Measurements from ENCODE around the gene CCDC180. TPM values are rescaled to one million over a fixed set of nuclear protein-coding genes. Genes with fewer than 3 reads are reported as not detected.
"Not testable (repeated sequence)": the region's sequence is repeated elsewhere in the genome, so short reads cannot be mapped to it uniquely, and the experiment has no call there.

The CCDC180 gene
- total RNA-seq, 1 experiment from 2014 or later = 0.34 TPM

DNA sequence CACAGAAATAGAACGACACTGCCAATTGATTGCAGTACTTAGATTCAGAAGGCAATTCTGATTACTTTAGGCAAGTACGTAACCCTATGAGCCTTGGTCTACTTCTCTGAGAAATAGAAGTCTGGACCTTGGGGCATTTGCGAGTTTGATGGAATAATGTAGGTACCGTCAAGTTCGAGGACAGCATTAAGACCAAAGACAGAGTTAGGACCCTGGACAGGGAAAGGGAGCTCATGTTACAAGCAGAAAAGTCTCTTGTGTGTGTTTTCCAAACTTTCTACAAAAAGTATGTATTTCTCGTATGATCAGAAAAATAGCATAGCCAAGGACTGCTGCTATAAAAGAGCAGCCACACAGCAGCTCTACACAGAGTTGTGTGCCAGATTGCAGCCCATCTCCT, 20.1 kb downstream of the CCDC180 start:
- H3K27me3 ChIP-seq (replicated peaks; ENCODE audit: insufficient read depth, low read depth, low read length, poor library complexity) = no peaks in the 10 kb centered on the region
- intact Hi-C loops (cut with micrococcal nuclease; ENCODE audit: unreplicated experiment) = no loop called here
- no peaks in the 10 kb centered on the region for H3K4me1 ChIP-seq (ENCODE audit: insufficient read depth, low read length, poor library complexity, severe bottlenecking)
- H3K36me3 ChIP-seq (ENCODE audit: insufficient read depth, low read length, poor library complexity, severe bottlenecking) = no peaks in the 10 kb centered on the region
- ChIA-PET POLR2A (ENCODE audit: low non-redundant PET) (no interaction called here), CTCF (no interaction called here)
- BruUV-seq (replicated peaks) = no TSS peak
- H3K4me3 ChIP-seq (ENCODE audit: low read depth, low read length, poor library complexity, severe bottlenecking) = no peak overlapping the region
- DNase-seq (ENCODE audit: low spot score) = no peak
- H3K9me3 ChIP-seq (ENCODE audit: low read depth, low read length, poor library complexity, severe bottlenecking) = no peaks in the 10 kb centered on the region
- H3K27ac ChIP-seq (ENCODE audit: low read depth, low read length, poor library complexity, severe bottlenecking) = no peak overlapping the region
- no peak for TF ChIP-seq EZH2 (IDR thresholded peaks at IDR 0.05; ENCODE audit: borderline replicate concordance, low read depth, low read length, poor library complexity, severe bottlenecking)
- TF ChIP-seq, protein P1, sequence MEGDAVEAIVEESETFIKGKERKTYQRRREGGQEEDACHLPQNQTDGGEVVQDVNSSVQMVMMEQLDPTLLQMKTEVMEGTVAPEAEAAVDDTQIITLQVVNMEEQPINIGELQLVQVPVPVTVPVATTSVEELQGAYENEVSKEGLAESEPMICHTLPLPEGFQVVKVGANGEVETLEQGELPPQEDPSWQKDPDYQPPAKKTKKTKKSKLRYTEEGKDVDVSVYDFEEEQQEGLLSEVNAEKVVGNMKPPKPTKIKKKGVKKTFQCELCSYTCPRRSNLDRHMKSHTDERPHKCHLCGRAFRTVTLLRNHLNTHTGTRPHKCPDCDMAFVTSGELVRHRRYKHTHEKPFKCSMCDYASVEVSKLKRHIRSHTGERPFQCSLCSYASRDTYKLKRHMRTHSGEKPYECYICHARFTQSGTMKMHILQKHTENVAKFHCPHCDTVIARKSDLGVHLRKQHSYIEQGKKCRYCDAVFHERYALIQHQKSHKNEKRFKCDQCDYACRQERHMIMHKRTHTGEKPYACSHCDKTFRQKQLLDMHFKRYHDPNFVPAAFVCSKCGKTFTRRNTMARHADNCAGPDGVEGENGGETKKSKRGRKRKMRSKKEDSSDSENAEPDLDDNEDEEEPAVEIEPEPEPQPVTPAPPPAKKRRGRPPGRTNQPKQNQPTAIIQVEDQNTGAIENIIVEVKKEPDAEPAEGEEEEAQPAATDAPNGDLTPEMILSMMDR (conservative IDR thresholded peaks at IDR 0.05; ENCODE audit: low read depth, low read length) = no peak

DNA sequence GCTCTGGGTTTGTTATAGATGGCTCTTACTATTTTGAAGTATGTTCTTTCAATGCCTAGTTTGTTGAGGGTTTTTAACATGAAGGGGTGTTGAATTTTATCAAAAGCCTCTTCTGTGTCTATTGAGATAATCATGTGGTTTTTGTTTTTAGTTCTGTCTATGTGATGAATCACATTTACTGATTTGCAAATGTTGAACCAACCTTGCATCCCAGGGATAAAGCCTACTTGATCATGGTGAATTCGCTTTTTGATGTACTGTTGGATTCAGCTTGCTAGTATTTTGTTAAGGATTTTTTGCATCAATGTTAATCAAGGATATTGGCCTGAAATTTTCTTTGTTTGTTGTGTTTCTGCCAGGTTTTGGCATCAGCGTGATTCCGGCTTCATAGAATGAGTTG, 25.5 kb downstream of the CCDC180 start:
- POLR2A ChIA-PET (ENCODE audit: low non-redundant PET) = no interaction called here
- Histone ChIP-seq H3K4me3 (ENCODE audit: low read depth, low read length, poor library complexity, severe bottlenecking) (no peak overlapping the region), H3K27me3 (replicated peaks; ENCODE audit: insufficient read depth, low read depth, low read length, poor library complexity) (no peaks in the 10 kb centered on the region), H3K9me3 (ENCODE audit: low read depth, low read length, poor library complexity, severe bottlenecking) (no peaks in the 10 kb centered on the region), H3K4me1 (ENCODE audit: insufficient read depth, low read length, poor library complexity, severe bottlenecking) (no peaks in the 10 kb centered on the region), H3K36me3 (ENCODE audit: insufficient read depth, low read length, poor library complexity, severe bottlenecking) (no peaks in the 10 kb centered on the region), H3K27ac (ENCODE audit: low read depth, low read length, poor library complexity, severe bottlenecking) (no peak overlapping the region)
- BruUV-seq (replicated peaks) = no TSS peak
- CTCF ChIA-PET = no interaction called here
- TF ChIP-seq, protein P1 (conservative IDR thresholded peaks at IDR 0.05; ENCODE audit: low read depth, low read length) = no peak
- no peak for TF ChIP-seq EZH2 (IDR thresholded peaks at IDR 0.05; ENCODE audit: borderline replicate concordance, low read depth, low read length, poor library complexity, severe bottlenecking)
- no peak for DNase-seq (ENCODE audit: low spot score)
- intact Hi-C loops (cut with micrococcal nuclease; ENCODE audit: unreplicated experiment) = no loop called here

DNA sequence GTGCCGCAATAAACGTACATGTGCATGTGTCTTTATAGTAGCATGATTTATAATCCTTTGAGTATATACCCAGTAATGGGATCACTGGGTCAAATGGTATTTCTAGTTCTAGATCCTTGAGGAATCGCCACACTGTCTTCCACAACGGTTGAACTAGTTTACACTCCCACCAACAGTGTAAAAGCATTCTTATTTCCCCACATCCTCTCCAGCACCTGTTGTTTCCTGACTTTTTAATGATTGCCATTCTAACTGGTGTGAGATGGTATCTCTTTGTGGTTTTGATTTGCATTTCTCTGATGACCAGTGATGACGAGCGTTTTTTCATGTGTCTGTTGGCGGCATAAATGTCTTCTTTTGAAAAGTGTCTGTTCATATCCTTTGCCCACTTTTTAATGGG, 28.2 kb downstream of the CCDC180 start:
- CTCF ChIA-PET; H3K36me3 ChIP-seq (ENCODE audit: insufficient read depth, low read length, poor library complexity, severe bottlenecking); H3K4me3 ChIP-seq (ENCODE audit: low read depth, low read length, poor library complexity, severe bottlenecking): not testable (repeated sequence)

DNA sequence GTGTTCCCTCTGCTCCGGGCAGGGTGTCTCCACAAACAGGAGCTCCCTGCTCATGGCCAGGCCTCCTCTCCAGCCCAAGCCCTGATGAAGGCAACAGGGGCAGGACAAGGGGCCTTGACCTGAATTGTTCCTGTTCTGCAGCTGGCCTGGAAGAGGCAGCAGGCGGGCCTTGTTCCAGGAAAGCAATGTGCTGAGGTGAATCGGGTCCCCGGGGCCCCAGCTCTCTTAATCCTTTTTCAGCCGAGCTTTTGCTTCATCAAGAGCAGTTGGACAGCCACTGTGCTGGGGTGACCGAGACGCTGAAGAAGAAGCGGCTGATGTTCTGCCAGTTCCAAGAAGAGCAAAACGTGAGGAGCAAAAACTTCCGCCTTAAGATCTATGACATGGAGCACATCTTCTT, 41.4 kb downstream of the CCDC180 start:
- intact Hi-C loops (cut with micrococcal nuclease; ENCODE audit: unreplicated experiment) = no loop called here
- Histone ChIP-seq H3K4me1 (ENCODE audit: insufficient read depth, low read length, poor library complexity, severe bottlenecking) (no peaks in the 10 kb centered on the region), H3K9me3 (ENCODE audit: low read depth, low read length, poor library complexity, severe bottlenecking) (no peaks in the 10 kb centered on the region), H3K4me3 (ENCODE audit: low read depth, low read length, poor library complexity, severe bottlenecking) (no peak overlapping the region), H3K27me3 (replicated peaks; ENCODE audit: insufficient read depth, low read depth, low read length, poor library complexity) (no peaks in the 10 kb centered on the region), H3K36me3 (ENCODE audit: insufficient read depth, low read length, poor library complexity, severe bottlenecking) (no peaks in the 10 kb centered on the region), H3K27ac (ENCODE audit: low read depth, low read length, poor library complexity, severe bottlenecking) (no peak overlapping the region)
- ChIA-PET CTCF (no interaction called here), POLR2A (ENCODE audit: low non-redundant PET) (no interaction called here)
- no TSS peak for BruUV-seq (replicated peaks)
- TF ChIP-seq, protein P1 (conservative IDR thresholded peaks at IDR 0.05; ENCODE audit: low read depth, low read length) = no peak
- no peak for TF ChIP-seq EZH2 (IDR thresholded peaks at IDR 0.05; ENCODE audit: borderline replicate concordance, low read depth, low read length, poor library complexity, severe bottlenecking)
- DNase-seq (ENCODE audit: low spot score) = no peak

More for the DNA sequence above, 28.2 kb downstream of the CCDC180 start:
- intact Hi-C loops (cut with micrococcal nuclease; ENCODE audit: unreplicated experiment); H3K9me3 ChIP-seq (ENCODE audit: low read depth, low read length, poor library complexity, severe bottlenecking); POLR2A ChIA-PET (ENCODE audit: low non-redundant PET); H3K27me3 ChIP-seq (replicated peaks; ENCODE audit: insufficient read depth, low read depth, low read length, poor library complexity); BruUV-seq (replicated peaks); H3K27ac ChIP-seq (ENCODE audit: low read depth, low read length, poor library complexity, severe bottlenecking); H3K4me1 ChIP-seq (ENCODE audit: insufficient read depth, low read length, poor library complexity, severe bottlenecking); DNase-seq (ENCODE audit: low spot score): not testable (repeated sequence)
